Stimulated activated CD8-positive, alpha-beta memory T cell treated with anti-CD3 and anti-CD28 coated beads, Interleukin-15, amount 100 ng/mL, for 4 hours (primary cell): ENCODE results near the gene EIF2D.
A peak's percentile ranks its signal among the peaks of the same experiment; 100 is the strongest.
"Not testable (repeated sequence)": the region's sequence is repeated elsewhere in the genome, so short reads cannot be mapped to it uniquely, and the experiment has no call there.

Experiments used
- DNase-seq, 2 donors: peaks; one replicate each; pipeline ENCODE4 v3.0.0-alpha.2; 2020; ENCODE audit warnings: low read depth in 2 of 2

Gene EIF2D

GRCh38 chr1:206612129-206612876 lies at the start of gene EIF2D:
Gene EIF2D (minus strand): TSS chr1:206612465. CDS start chr1:206612342, 123 bp downstream.
- DNase-seq: peak; percentile 84 to 87

GRCh38 chr1:206661161-206661820 lies 49.0 kb upstream of the EIF2D start:
- no peak for DNase-seq

- no peak for DNase-seq
These were observed 47.9 kb upstream of the EIF2D start for GRCh38 chr1:206660136-206660535.

GRCh38 chr1:206658981-206659273 lies 46.7 kb upstream of the EIF2D start:
- DNase-seq: no peak

- peak in 1 of 2 donors; percentile 9 for DNase-seq
These were observed 46.2 kb upstream of the EIF2D start for GRCh38 chr1:206658264-206658980.

- no peak for DNase-seq
These were observed 45.5 kb upstream of the EIF2D start for GRCh38 chr1:206657751-206658150.

GRCh38 chr1:206656936-206657335 lies 44.7 kb upstream of the EIF2D start:
- no peak for DNase-seq

- no peak for DNase-seq
These were observed 43.2 kb upstream of the EIF2D start for GRCh38 chr1:206655471-206655882.

GRCh38 chr1:206654828-206655227 lies 42.6 kb upstream of the EIF2D start:
- DNase-seq: no peak

GRCh38 chr1:206653715-206654459 lies 41.6 kb upstream of the EIF2D start:
- no peak for DNase-seq

GRCh38 chr1:206651958-206652890 lies 40.0 kb upstream of the EIF2D start:
- no peak for DNase-seq

GRCh38 chr1:206651014-206651413 lies 38.7 kb upstream of the EIF2D start:
- DNase-seq: no peak

GRCh38 chr1:206649261-206649921 lies 37.1 kb upstream of the EIF2D start:
- DNase-seq: no peak

GRCh38 chr1:206647224-206647623 lies 35.0 kb upstream of the EIF2D start:
- no peak for DNase-seq

- no peak for DNase-seq
These were observed 34.2 kb upstream of the EIF2D start for GRCh38 chr1:206646504-206646903.

GRCh38 chr1:206643118-206643698 lies 30.9 kb upstream of the EIF2D start:
- DNase-seq: no peak

GRCh38 chr1:206642074-206642473 lies 29.8 kb upstream of the EIF2D start:
- DNase-seq: not testable (repeated sequence)

GRCh38 chr1:206637605-206638004 lies 25.3 kb upstream of the EIF2D start:
- no peak for DNase-seq

- DNase-seq: no peak
These were observed 24.4 kb upstream of the EIF2D start for GRCh38 chr1:206636671-206637070.

- DNase-seq: no peak
These were observed 23.7 kb upstream of the EIF2D start for GRCh38 chr1:206635978-206636345.
